Stimulated activated CD4-positive, alpha-beta T cell treated with anti-CD3 and anti-CD28 coated beads, Interleukin-1b, Interleukin-23, amount 100 ng/mL, for 24 hours (primary cell): ENCODE measurements around the gene XPNPEP3.
"Not testable (repeated sequence)": the region's sequence is repeated elsewhere in the genome, so short reads cannot be mapped to it uniquely, and the experiment has no call there.

Experiments used
- DNase-seq, 4 experiments: peaks; one replicate each; pipeline ENCODE4 v3.0.0-alpha.2; 2020; ENCODE audit warnings: low read depth in 4 of 4, low spot score in 1 of 4

Gene XPNPEP3

DNA sequence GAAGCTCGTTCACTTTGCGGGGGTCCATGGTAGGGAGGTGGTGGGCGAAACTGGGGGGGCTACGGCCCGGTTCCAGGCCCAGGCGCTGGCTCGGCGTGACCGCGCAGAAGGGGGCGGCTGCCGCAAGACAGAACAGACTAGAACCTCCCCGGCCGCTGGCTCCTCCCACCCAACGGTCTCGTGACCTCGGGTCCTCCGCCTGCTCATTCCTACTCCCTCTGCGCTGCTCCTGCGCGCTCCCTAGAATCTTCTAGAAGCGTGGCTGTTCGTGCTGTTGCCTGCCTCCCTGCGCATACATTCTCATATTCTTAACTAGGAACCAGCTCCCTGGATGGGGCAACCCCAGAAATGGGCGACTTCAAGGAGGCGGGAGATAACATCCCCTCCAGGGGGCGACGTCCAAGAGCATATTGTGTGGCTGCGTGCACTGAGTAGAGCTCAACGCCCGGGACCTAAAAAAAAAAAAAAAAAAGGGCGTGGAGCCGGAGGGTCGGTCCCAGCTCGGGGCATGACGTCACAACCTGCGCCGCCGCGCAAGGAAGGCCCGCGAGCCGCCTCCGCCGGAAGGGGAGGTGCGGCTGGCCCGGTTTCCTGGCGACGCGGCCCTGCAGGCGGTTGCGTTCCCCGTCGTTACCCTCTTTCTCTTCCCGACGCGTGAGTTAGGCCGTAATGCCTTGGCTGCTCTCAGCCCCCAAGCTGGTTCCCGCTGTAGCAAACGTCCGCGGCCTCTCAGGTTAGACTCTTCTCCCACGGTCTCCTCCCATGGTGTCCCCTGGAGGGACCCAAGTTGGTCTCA is at the start of gene XPNPEP3, which contains the start of gene ST13:
XPNPEP3 (plus strand) TSS at position 636 of the 796 bp plus-strand sequence; CDS start at position 670, 34 bp downstream.
ST13 (minus strand) TSS at position 127 of the 796 bp plus-strand sequence; CDS start at position 28, 99 bp downstream.
- DNase-seq = peak; percentile 92 to 97 (median 96)

- no peak for DNase-seq
Measured at GRCh38 chr22:40808018-40808841, 48.7 kb upstream of the XPNPEP3 start.

- DNase-seq = no peak
Measured at GRCh38 chr22:40813912-40814315, 43.0 kb upstream of the XPNPEP3 start.

GRCh38 chr22:40817737-40818136 is 39.2 kb upstream of the XPNPEP3 start:
- no peak for DNase-seq

DNA sequence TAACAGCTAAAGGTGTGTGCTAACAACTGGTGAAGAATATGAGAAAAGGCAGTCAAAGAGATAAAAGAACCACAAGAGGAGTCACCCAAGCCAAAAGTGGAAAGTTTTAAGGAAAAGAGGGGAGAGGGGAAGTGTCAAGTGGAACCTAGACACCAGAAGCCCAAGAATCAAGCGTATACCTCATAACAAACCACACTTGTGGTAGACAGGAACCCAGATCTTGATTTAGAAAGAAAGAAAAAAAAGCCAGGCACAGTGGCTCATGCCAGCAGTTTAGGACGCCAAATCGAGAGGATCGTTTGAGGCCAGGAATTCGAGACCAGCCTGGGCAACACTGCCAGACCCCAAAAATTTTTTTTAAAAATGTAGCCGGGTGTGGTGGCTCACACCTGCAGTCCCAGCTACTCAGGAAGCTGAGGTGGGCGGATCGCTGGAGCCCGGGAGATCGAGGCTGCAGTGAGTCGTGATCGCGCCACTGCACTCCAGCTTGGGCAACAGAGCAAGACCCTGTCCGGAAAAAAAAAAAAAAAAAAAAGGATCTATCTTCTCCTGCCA is 38.7 kb upstream of the XPNPEP3 start:
- DNase-seq = no peak

DNA sequence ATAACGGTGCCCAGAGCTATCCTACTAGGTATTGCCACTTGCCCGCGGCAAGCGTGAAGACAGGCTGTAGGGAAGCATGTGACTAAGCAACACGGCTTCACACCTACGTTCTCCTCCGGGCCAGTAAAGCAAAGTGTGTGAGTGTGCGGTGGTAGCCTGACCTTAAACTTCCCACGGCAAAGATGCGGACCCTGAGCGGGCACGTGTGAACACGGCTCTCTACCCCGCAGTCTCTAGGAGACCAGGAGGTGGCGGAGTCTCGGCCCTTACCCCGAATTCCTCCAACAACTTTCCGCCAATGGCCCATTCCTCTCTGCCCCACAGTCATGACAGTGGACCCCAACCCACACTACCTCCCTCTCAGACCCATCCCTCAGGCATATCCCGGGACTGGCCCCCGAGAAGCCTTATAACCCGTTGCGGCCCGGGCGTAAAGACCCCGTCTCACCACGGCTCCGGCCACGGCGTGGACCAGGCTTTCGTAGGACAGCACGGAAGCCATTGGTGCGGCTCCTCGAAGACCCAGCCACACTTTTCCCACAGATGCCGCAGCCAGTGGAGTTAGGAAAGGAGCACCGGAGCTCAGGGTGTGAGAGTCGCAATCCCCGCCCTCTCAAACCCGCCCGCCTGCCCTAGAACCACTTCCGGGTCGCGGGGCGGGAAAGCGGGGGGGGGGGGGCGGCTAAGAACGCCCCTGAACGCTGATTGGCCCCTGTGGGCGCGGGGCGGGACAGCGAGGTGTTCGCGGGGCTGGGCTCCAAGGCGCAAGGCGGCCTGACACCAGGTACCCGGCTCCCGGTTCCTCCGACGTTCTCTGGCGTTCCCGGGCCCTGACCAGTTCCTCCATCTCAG is 38.0 kb upstream of the XPNPEP3 start, which contains the start of gene SLC25A17:
SLC25A17 (minus strand) TSS at position 600 of the 852 bp plus-strand sequence; CDS start at position 502, 98 bp downstream.
- DNase-seq = peak; percentile 70 to 86 (median 76)

DNA sequence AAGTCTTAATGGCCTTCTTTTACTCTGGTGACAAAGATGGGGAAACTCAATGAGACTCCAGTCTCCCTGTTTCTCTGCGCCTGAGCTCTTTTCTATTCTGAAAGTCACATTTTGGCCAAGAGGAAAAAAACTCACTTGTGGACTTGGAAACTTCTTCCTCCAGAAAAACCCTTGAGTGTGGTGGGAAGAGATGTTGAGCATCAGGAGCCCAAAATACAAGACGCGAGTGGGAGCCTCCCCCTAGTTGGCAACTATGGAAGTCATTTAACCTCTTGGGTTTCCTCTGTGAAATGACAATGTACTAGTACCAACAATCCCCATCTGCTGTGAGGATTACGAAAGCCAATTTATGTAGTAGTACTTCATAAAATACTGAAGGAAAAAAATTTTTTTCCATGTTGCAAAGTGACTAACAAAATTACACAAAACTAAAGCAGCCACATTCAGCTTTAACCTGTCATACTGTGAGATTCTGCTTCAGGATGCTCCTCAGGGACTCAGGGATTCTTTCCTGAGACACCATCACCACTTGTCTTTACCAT is 37.3 kb upstream of the XPNPEP3 start:
- DNase-seq = no peak

- DNase-seq = no peak
Measured at GRCh38 chr22:40823426-40823825, 33.5 kb upstream of the XPNPEP3 start.

DNA sequence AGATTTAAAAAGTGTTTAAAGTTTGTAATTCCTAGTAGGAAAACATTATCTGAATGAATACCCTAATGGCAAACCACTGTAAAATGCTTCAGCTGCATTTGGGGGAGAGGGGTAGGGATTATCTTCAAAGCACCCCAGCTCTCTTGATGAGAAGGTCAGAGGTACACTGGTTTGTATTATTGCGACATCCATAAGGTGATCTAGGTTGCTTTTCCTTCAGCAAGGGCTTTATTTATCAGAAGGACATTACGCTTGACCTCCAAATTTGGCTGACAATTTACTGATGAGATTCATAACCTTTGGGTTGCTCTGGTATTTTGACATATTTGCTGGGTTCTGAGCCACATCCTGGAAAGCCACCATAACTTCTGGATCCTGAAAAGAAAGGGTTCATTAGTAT is 30.7 kb upstream of the XPNPEP3 start:
- not testable (repeated sequence) for DNase-seq

DNA sequence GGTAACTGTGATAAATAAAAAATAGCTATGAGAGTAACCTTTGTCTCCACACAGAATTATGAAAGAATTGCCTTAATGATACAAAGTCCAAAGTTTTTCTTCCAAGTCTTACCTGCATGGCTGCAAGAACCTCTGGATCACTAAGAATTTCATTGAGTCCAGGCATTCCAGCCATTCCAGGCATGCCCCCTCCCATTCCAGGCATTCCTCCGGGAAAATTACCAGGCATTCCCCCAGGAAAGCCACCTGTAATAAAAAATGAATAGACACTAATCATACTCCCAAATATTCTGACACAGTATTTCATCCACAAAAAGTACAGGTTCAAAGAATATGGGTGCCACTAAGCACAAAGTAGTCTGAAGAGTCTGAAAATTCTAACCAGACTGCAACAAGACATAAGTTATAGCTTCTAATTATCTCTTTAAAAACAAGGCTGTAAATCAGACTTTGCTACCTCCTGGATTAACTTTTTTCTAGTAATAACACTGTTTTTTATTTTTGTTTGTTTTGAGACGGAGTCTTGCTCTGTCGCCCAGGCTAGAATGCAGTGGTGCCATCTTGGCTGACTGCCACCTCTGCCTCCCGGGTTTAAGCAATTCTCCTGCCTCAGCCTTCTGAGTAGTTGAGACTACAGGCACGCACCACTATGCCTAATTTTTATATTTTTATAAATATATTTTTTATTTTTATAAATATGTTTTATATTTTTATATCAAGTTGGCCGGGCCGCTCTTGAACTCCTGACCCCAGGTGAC is 29.8 kb upstream of the XPNPEP3 start:
- DNase-seq = no peak

- no peak for DNase-seq
Measured at GRCh38 chr22:40829131-40829530, 27.8 kb upstream of the XPNPEP3 start.

GRCh38 chr22:40834619-40835018 is 22.3 kb upstream of the XPNPEP3 start:
- no peak for DNase-seq

GRCh38 chr22:40838486-40838885 is 18.5 kb upstream of the XPNPEP3 start:
- no peak for DNase-seq

- no peak for DNase-seq
Measured at GRCh38 chr22:40844951-40845350, 12.0 kb upstream of the XPNPEP3 start.

- not testable (repeated sequence) for DNase-seq
Measured at GRCh38 chr22:40845816-40846215, 11.1 kb upstream of the XPNPEP3 start.

DNA sequence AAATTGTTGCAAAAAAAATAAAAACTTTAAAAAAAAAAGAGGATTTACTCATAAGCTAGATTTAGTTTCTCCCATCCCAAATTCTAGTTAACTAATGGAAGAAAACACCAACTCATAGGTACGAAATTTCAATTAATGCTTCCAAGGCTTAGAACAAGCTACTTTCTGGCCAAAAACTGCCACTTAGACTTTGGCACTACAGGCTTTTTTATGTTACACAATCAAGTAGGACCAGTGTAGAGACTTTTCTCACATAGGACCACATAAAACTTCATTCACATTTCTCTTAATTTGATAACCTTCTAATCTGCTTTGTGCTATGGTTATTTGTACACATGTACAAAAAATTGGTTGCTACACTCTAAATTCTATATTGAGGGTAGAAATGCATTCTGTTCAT is 3.6 kb upstream of the XPNPEP3 start:
- DNase-seq = no peak

- no peak for DNase-seq
Measured at GRCh38 chr22:40853961-40854360, 3.0 kb upstream of the XPNPEP3 start.

DNA sequence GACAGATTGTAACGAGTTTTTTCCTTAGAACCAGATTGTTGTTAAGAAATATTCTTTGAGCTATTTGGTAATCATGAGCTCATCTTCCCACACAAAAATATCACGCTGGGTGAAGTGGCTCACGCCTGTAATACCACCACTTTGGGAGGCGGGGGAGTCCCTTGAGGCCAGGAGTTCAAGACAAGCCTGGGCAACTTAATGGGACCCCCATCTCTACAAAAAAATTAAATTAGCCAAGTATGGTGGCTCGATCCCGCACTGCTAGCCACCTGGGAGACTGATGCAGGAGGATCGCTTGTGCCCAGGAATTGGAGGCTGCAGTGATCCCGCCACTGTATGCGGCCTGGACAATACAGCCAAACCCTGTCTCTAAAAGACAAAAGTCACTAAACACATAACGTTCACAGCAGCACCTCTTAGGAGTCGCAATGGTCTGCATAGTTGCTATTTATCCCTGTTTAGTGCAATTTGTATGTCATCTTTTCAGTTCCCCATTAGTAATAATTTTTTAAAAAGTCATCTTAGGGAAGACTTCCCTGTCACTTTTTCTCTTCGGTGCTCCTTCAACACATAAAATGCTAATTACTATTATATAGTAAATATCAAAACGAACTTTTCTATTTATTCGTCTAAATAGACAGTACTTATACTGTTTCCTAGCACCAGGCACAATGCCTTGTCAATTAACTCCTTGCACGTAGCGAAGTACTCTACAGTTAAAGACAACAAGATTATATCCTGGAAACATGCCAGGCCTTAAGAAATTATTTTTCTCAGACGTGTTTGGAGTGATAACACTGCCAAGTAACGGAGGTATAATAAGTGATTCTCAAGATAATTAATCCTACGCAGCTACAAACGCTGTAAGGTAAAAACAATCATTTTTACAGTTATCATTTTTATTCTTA is 1.6 kb upstream of the XPNPEP3 start:
- no peak for DNase-seq
